ENCODE data around the gene AKT3.

GRCh38 chr1:243490748-243491686 lies 359.0 kb downstream of the AKT3 start:
- TF ChIP-seq CTCF (IDR thresholded peaks at IDR 0.05) (no peak), EP300 (IDR thresholded peaks at IDR 0.05) (no peak)
